ENCODE results near the gene ZYG11B. TPM values are rescaled to one million over a fixed set of nuclear protein-coding genes. Genes with fewer than 3 reads are reported as not detected.

The ZYG11B gene
- total and polyA plus RNA-seq, 2 of the 13 experiments (the other 11 are each of a cell fraction or from before 2014, with no cell fraction given) = 6.9 to 17.9 TPM

DNA sequence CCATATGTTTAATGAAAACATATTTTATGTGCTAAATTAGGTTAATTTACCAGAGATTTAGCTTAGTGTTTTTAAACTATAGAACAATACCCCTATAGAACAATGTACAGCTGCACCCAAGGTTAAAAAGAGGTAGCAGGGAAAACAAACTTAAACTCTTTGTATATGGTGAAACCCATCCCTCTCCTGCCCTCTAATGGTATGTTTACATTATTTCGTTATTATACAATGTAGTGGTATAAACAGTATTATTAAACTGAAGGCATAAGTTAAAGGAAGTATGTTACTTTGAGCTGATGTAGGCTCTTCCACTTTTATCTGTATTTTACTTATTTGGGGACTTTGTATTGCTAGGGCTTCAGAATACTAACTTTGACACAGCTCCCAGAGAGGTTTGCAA, 99.6 kb downstream of the ZYG11B start:
- H4K20me1 ChIP-seq (ENCODE audit: insufficient read depth, low read length) = no peaks in the 10 kb centered on the region
- POLR2A ChIA-PET = interaction anchor here (0.8 kb wide), 1 partner anchor 22 kb away, joined by 3 read pairs; no protein-coding TSS in a partner anchor
- H3K36me3 ChIP-seq (replicated peaks in 1 of 2; ENCODE audit: control insufficient read depth in 1 of 2, insufficient read depth in 2 of 2, low read length in 2 of 2) = no peaks in the 10 kb centered on the region; a peak in 1 of 5 replicates
- 30% methylated on average over 1 of the region's 1 CpG for WGBS (ENCODE audit: low lambda C conversion rate)
- FAIRE-seq (no peak), DNase-seq (ENCODE audit: low spot score) (no peak), ATAC-seq (no peak; the same call in 2 of the 3 replicates)
- BruUV-seq (replicated peaks) = no TSS peak
- no peaks in the 10 kb centered on the region for H3K4me1 ChIP-seq (ENCODE audit: insufficient read depth, low read length)
- no peaks in the 10 kb centered on the region for H3K79me2 ChIP-seq (ENCODE audit: insufficient read depth, low read length)
- no peaks in the 10 kb centered on the region for H3K9me3 ChIP-seq (ENCODE audit: low read length)
- no peak overlapping the region for H3K4me2 ChIP-seq (ENCODE audit: low read depth, low read length)
- CTCF ChIA-PET (ENCODE audit: low intra/inter-chr PET ratio, low total read pairs) = no interaction called here
- H3K27ac ChIP-seq (ENCODE audit: extremely low read length, insufficient read depth, low read length) = no peak overlapping the region
- no peak overlapping the region for H2AFZ ChIP-seq (ENCODE audit: low read length)
- no peaks in the 10 kb centered on the region for H3K27me3 ChIP-seq (ENCODE audit: control insufficient read depth in 1 of 2, insufficient read depth in 2 of 2, low read length in 2 of 2)
- H3K4me3 ChIP-seq (replicated peaks in 1 of 3; ENCODE audit: insufficient read depth in 1 of 3, low read depth in 2 of 3, low read length in 3 of 3) = no peak overlapping the region
- intact Hi-C loops (cut with micrococcal nuclease; ENCODE audit: unreplicated experiment) (loop anchor here (10.0 kb wide), 1 partner anchor 121 kb away; no protein-coding TSS in a partner anchor), in situ Hi-C loops (cut with HindIII; ENCODE audit: extremely low pct_ligation_motif_present, low pct_unique_long_range_greater_than_20kb) (no loop called here)
- H3K9ac ChIP-seq (ENCODE audit: insufficient read depth, low read depth, low read length) = no peak overlapping the region
- TF ChIP-seq RAD21 (CRISPR knock-in tag; IDR thresholded peaks at IDR 0.05) (no peak), SMAD3 (CRISPR knock-in tag; IDR thresholded peaks at IDR 0.05) (no peak), POLR2A (IDR thresholded peaks at IDR 0.05; ENCODE audit: insufficient read depth in 1 of 2, low read depth in 2 of 2, low read length in 2 of 2) (no peak), ZNF446 (CRISPR knock-in tag; IDR thresholded peaks at IDR 0.05) (no peak), PHF5A (CRISPR knock-in tag; IDR thresholded peaks at IDR 0.05; ENCODE audit: low read depth, unreplicated experiment) (no peak), CC2D1A (CRISPR knock-in tag; IDR thresholded peaks at IDR 0.05) (no peak), FOXK1 (CRISPR knock-in tag; IDR thresholded peaks at IDR 0.05; ENCODE audit: borderline replicate concordance, low read depth) (no peak), ZNF207 (IDR thresholded peaks at IDR 0.05; ENCODE audit: borderline replicate concordance) (no peak), PAF1 (CRISPR knock-in tag; IDR thresholded peaks at IDR 0.05) (no peak), IRX3 (CRISPR knock-in tag; IDR thresholded peaks at IDR 0.05; ENCODE audit: borderline replicate concordance, low read depth) (no peak), FOXM1 (CRISPR knock-in tag; IDR thresholded peaks at IDR 0.05) (no peak), ZNF761 (CRISPR knock-in tag; conservative IDR thresholded peaks at IDR 0.05) (no peak), STAG1 (CRISPR knock-in tag; IDR thresholded peaks at IDR 0.05) (peak; percentile 34)
- TF ChIP-seq, protein P1, sequence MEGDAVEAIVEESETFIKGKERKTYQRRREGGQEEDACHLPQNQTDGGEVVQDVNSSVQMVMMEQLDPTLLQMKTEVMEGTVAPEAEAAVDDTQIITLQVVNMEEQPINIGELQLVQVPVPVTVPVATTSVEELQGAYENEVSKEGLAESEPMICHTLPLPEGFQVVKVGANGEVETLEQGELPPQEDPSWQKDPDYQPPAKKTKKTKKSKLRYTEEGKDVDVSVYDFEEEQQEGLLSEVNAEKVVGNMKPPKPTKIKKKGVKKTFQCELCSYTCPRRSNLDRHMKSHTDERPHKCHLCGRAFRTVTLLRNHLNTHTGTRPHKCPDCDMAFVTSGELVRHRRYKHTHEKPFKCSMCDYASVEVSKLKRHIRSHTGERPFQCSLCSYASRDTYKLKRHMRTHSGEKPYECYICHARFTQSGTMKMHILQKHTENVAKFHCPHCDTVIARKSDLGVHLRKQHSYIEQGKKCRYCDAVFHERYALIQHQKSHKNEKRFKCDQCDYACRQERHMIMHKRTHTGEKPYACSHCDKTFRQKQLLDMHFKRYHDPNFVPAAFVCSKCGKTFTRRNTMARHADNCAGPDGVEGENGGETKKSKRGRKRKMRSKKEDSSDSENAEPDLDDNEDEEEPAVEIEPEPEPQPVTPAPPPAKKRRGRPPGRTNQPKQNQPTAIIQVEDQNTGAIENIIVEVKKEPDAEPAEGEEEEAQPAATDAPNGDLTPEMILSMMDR (CRISPR knock-in tag; IDR thresholded peaks at IDR 0.05) = 0 out of 2 replicates have a peak, but pooled peaks have one; percentile 6
- TF ChIP-seq, protein P2, sequence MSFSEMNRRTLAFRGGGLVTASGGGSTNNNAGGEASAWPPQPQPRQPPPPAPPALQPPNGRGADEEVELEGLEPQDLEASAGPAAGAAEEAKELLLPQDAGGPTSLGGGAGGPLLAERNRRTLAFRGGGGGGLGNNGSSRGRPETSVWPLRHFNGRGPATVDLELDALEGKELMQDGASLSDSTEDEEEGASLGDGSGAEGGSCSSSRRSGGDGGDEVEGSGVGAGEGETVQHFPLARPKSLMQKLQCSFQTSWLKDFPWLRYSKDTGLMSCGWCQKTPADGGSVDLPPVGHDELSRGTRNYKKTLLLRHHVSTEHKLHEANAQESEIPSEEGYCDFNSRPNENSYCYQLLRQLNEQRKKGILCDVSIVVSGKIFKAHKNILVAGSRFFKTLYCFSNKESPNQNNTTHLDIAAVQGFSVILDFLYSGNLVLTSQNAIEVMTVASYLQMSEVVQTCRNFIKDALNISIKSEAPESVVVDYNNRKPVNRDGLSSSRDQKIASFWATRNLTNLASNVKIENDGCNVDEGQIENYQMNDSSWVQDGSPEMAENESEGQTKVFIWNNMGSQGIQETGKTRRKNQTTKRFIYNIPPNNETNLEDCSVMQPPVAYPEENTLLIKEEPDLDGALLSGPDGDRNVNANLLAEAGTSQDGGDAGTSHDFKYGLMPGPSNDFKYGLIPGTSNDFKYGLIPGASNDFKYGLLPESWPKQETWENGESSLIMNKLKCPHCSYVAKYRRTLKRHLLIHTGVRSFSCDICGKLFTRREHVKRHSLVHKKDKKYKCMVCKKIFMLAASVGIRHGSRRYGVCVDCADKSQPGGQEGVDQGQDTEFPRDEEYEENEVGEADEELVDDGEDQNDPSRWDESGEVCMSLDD (CRISPR knock-in tag; IDR thresholded peaks at IDR 0.05; ENCODE audit: borderline replicate concordance) = no peak
- TF ChIP-seq, protein P3, sequence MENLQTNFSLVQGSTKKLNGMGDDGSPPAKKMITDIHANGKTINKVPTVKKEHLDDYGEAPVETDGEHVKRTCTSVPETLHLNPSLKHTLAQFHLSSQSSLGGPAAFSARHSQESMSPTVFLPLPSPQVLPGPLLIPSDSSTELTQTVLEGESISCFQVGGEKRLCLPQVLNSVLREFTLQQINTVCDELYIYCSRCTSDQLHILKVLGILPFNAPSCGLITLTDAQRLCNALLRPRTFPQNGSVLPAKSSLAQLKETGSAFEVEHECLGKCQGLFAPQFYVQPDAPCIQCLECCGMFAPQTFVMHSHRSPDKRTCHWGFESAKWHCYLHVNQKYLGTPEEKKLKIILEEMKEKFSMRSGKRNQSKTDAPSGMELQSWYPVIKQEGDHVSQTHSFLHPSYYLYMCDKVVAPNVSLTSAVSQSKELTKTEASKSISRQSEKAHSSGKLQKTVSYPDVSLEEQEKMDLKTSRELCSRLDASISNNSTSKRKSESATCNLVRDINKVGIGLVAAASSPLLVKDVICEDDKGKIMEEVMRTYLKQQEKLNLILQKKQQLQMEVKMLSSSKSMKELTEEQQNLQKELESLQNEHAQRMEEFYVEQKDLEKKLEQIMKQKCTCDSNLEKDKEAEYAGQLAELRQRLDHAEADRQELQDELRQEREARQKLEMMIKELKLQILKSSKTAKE (CRISPR knock-in tag; IDR thresholded peaks at IDR 0.05; ENCODE audit: borderline replicate concordance) = no peak
- TF ChIP-seq, protein P4, sequence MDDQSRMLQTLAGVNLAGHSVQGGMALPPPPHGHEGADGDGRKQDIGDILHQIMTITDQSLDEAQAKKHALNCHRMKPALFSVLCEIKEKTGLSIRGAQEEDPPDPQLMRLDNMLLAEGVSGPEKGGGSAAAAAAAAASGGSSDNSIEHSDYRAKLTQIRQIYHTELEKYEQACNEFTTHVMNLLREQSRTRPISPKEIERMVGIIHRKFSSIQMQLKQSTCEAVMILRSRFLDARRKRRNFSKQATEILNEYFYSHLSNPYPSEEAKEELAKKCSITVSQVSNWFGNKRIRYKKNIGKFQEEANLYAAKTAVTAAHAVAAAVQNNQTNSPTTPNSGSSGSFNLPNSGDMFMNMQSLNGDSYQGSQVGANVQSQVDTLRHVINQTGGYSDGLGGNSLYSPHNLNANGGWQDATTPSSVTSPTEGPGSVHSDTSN (CRISPR knock-in tag; IDR thresholded peaks at IDR 0.05; ENCODE audit: borderline replicate concordance) = no peak

Measured in HepG2 (cell line).